SK-N-SH treated with all-trans-retinoic acid at 6 μM for 48 hours (cell line): Measurements from ENCODE around the gene GABPB2.

Experiments used
- ATAC-seq: fragments of 200-7000 bp; cut with Tn5 transposase; 3 replicates; pipeline ENCODE4 v1.9.1; 2020; ENCODE audit warnings: mild to moderate bottlenecking, moderate library complexity
- ARNTL ChIP-seq: fragments of 450-650 bp; formaldehyde crosslinking; IDR thresholded peaks from 2 replicates; pipeline ENCODE4 v1.5.0; 2020; ENCODE audit warnings: low read depth, mild to moderate bottlenecking, moderate library complexity, borderline replicate concordance
- BACH2 ChIP-seq: fragments of 250-450 bp; sonication (Bioruptor Pico); IDR thresholded peaks from 2 replicates; pipeline ENCODE4 v1.9.0; 2021; ENCODE audit warnings: mild to moderate bottlenecking, borderline replicate concordance
- CREB5 ChIP-seq: fragments of 250-450 bp; sonication (Bioruptor Pico); IDR thresholded peaks from 2 replicates; pipeline ENCODE4 v1.5.1; 2020; ENCODE audit warnings: low read depth, mild to moderate bottlenecking, moderate library complexity
- CSDC2 ChIP-seq: fragments of 250-450 bp; sonication (Bioruptor Pico); IDR thresholded peaks from 2 replicates; pipeline ENCODE4 v1.5.0; 2020; ENCODE audit warnings: mild to moderate bottlenecking, moderate library complexity
- GLIS3 ChIP-seq: fragments of 250-450 bp; sonication (Bioruptor Pico); IDR thresholded peaks from 2 replicates; pipeline ENCODE4 v1.5.0; 2020; ENCODE audit warnings: mild to moderate bottlenecking, moderate library complexity
- ISL1 ChIP-seq: fragments of 250-450 bp; sonication (Bioruptor Pico); IDR thresholded peaks from 2 replicates; pipeline ENCODE4 v2.1.2; 2022; ENCODE audit warnings: mild to moderate bottlenecking, moderate library complexity
- OSR1 ChIP-seq: fragments of 250-450 bp; sonication (Bioruptor Pico); IDR thresholded peaks from 2 replicates; pipeline ENCODE4 v1.8.0; 2022; ENCODE audit warnings: moderate library complexity, mild to moderate bottlenecking, inconsistent platforms
- PATZ1 ChIP-seq: fragments of 250-450 bp; sonication (Bioruptor Pico); IDR thresholded peaks from 2 replicates; pipeline ENCODE4 v1.8.0; 2020; ENCODE audit warnings: mild to moderate bottlenecking, moderate library complexity, borderline replicate concordance
- POU6F1 ChIP-seq: fragments of 250-450 bp; sonication (Bioruptor Pico); IDR thresholded peaks from 2 replicates; pipeline ENCODE4 v1.8.0; 2021; ENCODE audit warnings: low read depth, mild to moderate bottlenecking, moderate library complexity, borderline replicate concordance
- PPARA ChIP-seq: fragments of 250-450 bp; sonication (Bioruptor Pico); IDR thresholded peaks from 2 replicates; pipeline ENCODE4 v1.5.0; 2020; ENCODE audit warnings: mild to moderate bottlenecking, borderline replicate concordance
- SNAI2 ChIP-seq: fragments of 250-450 bp; sonication (Bioruptor Pico); IDR thresholded peaks from 2 replicates; pipeline ENCODE4 v1.5.0; 2020; ENCODE audit warnings: mild to moderate bottlenecking, moderate library complexity
- TOX ChIP-seq: fragments of 250-450 bp; sonication (Bioruptor Pico); IDR thresholded peaks from 2 replicates; pipeline ENCODE4 v1.8.0; 2021; ENCODE audit warnings: mild to moderate bottlenecking, moderate library complexity, borderline replicate concordance
- ZC3H10 ChIP-seq: fragments of 250-450 bp; sonication (Bioruptor Pico); IDR thresholded peaks from 2 replicates; pipeline ENCODE4 v1.5.1; 2021; ENCODE audit warnings: mild to moderate bottlenecking, moderate library complexity
- ZFP3 ChIP-seq: fragments of 250-450 bp; sonication (Bioruptor Pico); IDR thresholded peaks from 2 replicates; pipeline ENCODE4 v1.5.0; 2020; ENCODE audit warnings: mild to moderate bottlenecking, moderate library complexity
- ZFP30 ChIP-seq: fragments of 450-650 bp; formaldehyde crosslinking; IDR thresholded peaks from 2 replicates; pipeline ENCODE4 v1.5.0; 2022; ENCODE audit warnings: mild to moderate bottlenecking, moderate library complexity
- ZNF565 ChIP-seq: fragments of 450-650 bp; formaldehyde crosslinking; conservative IDR thresholded peaks from 2 replicates; pipeline ENCODE4 v1.5.0; 2020; ENCODE audit warnings: low read depth, mild to moderate bottlenecking, moderate library complexity
- ZNF70 ChIP-seq: fragments of 450-650 bp; formaldehyde crosslinking; IDR thresholded peaks from 2 replicates; pipeline ENCODE4 v1.5.0; 2020; ENCODE audit warnings: mild to moderate bottlenecking, moderate library complexity

Gene GABPB2

GRCh38 chr1:151043163-151043562 lies 27.4 kb upstream of the GABPB2 start:
- TF ChIP-seq ISL1 (CRISPR knock-in tag), result no peak
- TF ChIP-seq BACH2 (CRISPR knock-in tag), result no peak
- no peak for TF ChIP-seq PATZ1 (CRISPR knock-in tag)
- no peak for TF ChIP-seq POU6F1 (CRISPR knock-in tag)
- TF ChIP-seq ZC3H10 (CRISPR knock-in tag), result no peak
- no peak for TF ChIP-seq PPARA
- no peak for TF ChIP-seq ZNF565 (CRISPR knock-in tag)
- no peak for TF ChIP-seq ZFP3
- TF ChIP-seq ZNF70, result no peak
- no peak for TF ChIP-seq CSDC2 (CRISPR knock-in tag)
- TF ChIP-seq CREB5 (CRISPR knock-in tag), result no peak
- ATAC-seq, result no peak

- ATAC-seq, result peak; percentile 79
- 0 out of 2 replicates have a peak, but pooled peaks have one; percentile 41 for TF ChIP-seq PATZ1 (CRISPR knock-in tag)
- no peak for TF ChIP-seq ZC3H10 (CRISPR knock-in tag)
Measured at GRCh38 chr1:151047591-151047924, 23.0 kb upstream of the GABPB2 start, which contains the start of gene C1orf56. Gene C1orf56 (plus strand): TSS chr1:151047751. CDS start chr1:151047848, 97 bp downstream.

GRCh38 chr1:151047925-151048644 lies 22.5 kb upstream of the GABPB2 start:
- peak; percentile 87 for ATAC-seq
- TF ChIP-seq ZFP3 (peak; percentile 30; the same call in 1 of the 2 replicates), ZFP30 (CRISPR knock-in tag) (no peak), ZNF565 (CRISPR knock-in tag) (no peak), TOX (CRISPR knock-in tag) (peak; percentile 24; the same call in 1 of the 2 replicates), GLIS3 (CRISPR knock-in tag) (0 out of 2 replicates have a peak, but pooled peaks have one; percentile 51)

GRCh38 chr1:151048645-151049032 lies 21.9 kb upstream of the GABPB2 start:
- TF ChIP-seq ZNF565 (CRISPR knock-in tag) (no peak), TOX (CRISPR knock-in tag) (no peak), ARNTL (no peak), ZFP3 (no peak), OSR1 (CRISPR knock-in tag) (no peak), SNAI2 (CRISPR knock-in tag) (no peak)
- no peak for ATAC-seq

- no peak for ATAC-seq
- TF ChIP-seq POU6F1 (CRISPR knock-in tag) (no peak), ZFP30 (CRISPR knock-in tag) (no peak), ZC3H10 (CRISPR knock-in tag) (no peak), PATZ1 (CRISPR knock-in tag) (no peak), TOX (CRISPR knock-in tag) (no peak)
Measured at GRCh38 chr1:151049458-151049857, 21.1 kb upstream of the GABPB2 start.
